ENCODE measurements around the gene MVK. TPM values are rescaled to one million over a fixed set of nuclear protein-coding genes. Genes with fewer than 3 reads are reported as not detected.

MVK gene
- total RNA-seq, 1 experiment from 2014 or later: 28.9 TPM

GRCh38 chr12:109645194-109645593 lies 71.6 kb downstream of the MVK start:
- Mint-ChIP-seq H3K27ac (ENCODE audit: unreplicated experiment) (no peak overlapping the region), H3K4me3 (ENCODE audit: unreplicated experiment) (no peak overlapping the region), H3K4me1 (ENCODE audit: low read depth, unreplicated experiment) (peaks cover 19% of the 10 kb centered on the region), H3K36me3 (ENCODE audit: insufficient read depth, unreplicated experiment) (no peaks in the 10 kb centered on the region), H3K9me3 (ENCODE audit: unreplicated experiment) (no peaks in the 10 kb centered on the region), H3K27me3 (ENCODE audit: insufficient read depth, unreplicated experiment) (no peaks in the 10 kb centered on the region)
- POLR2A ChIA-PET: no interaction called here
- no peak for DNase-seq
- intact Hi-C loops (cut with micrococcal nuclease; ENCODE audit: unreplicated experiment): loop anchor here (5.0 kb wide), 1 partner anchor 38 kb away; no protein-coding TSS in a partner anchor
- BruUV-seq (replicated peaks): no TSS peak
- Histone ChIP-seq H3K4me3 (ENCODE audit: low read depth, low read length) (no peak overlapping the region), H3K27me3 (replicated peaks; ENCODE audit: control insufficient read depth, insufficient read depth, low read length) (no peaks in the 10 kb centered on the region), H3K36me3 (ENCODE audit: control insufficient read depth, insufficient read depth, low read length) (no peaks in the 10 kb centered on the region), H3K4me1 (peaks cover 43% of the 10 kb centered on the region), H3K9me3 (no peaks in the 10 kb centered on the region)
- TF ChIP-seq, protein P1, sequence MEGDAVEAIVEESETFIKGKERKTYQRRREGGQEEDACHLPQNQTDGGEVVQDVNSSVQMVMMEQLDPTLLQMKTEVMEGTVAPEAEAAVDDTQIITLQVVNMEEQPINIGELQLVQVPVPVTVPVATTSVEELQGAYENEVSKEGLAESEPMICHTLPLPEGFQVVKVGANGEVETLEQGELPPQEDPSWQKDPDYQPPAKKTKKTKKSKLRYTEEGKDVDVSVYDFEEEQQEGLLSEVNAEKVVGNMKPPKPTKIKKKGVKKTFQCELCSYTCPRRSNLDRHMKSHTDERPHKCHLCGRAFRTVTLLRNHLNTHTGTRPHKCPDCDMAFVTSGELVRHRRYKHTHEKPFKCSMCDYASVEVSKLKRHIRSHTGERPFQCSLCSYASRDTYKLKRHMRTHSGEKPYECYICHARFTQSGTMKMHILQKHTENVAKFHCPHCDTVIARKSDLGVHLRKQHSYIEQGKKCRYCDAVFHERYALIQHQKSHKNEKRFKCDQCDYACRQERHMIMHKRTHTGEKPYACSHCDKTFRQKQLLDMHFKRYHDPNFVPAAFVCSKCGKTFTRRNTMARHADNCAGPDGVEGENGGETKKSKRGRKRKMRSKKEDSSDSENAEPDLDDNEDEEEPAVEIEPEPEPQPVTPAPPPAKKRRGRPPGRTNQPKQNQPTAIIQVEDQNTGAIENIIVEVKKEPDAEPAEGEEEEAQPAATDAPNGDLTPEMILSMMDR (IDR thresholded peaks at IDR 0.05; ENCODE audit: insufficient read depth in 1 of 2, low read depth in 1 of 2, low read length in 1 of 2, severe bottlenecking in 1 of 2, unreplicated experiment in 1 of 2): no peak
- CTCF ChIA-PET: no interaction called here

DNA sequence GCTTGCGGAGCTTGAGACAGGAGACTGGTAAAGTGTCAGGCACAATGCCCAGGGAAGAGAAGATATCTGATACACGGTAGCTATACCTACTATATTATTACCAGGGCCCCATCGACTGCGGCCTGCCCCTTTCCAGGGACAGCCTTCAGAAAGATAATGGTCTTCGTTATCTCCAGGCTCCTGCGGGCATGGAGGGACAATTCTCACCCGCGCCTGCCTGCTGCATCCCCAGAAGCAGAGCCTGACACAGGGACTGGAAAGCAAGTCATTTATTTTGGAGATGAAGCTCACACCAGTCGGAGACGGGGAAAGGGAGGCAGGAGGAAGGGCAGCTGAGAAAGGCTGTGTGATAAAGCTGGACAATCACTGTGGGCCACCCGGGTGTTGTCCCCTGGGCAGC lies 72.1 kb downstream of the MVK start:
- TF ChIP-seq, protein P1 (IDR thresholded peaks at IDR 0.05; ENCODE audit: insufficient read depth in 1 of 2, low read depth in 1 of 2, low read length in 1 of 2, severe bottlenecking in 1 of 2, unreplicated experiment in 1 of 2): no peak
- no peaks in the 10 kb centered on the region for H3K27me3 ChIP-seq (replicated peaks; ENCODE audit: control insufficient read depth, insufficient read depth, low read length)
- Mint-ChIP-seq H3K4me3 (ENCODE audit: unreplicated experiment) (no peak overlapping the region), H3K27ac (ENCODE audit: unreplicated experiment) (no peak overlapping the region), H3K27me3 (ENCODE audit: insufficient read depth, unreplicated experiment) (no peaks in the 10 kb centered on the region), H3K36me3 (ENCODE audit: insufficient read depth, unreplicated experiment) (no peaks in the 10 kb centered on the region), H3K4me1 (ENCODE audit: low read depth, unreplicated experiment) (peaks cover 19% of the 10 kb centered on the region), H3K9me3 (ENCODE audit: unreplicated experiment) (no peaks in the 10 kb centered on the region)
- no peaks in the 10 kb centered on the region for H3K36me3 ChIP-seq (ENCODE audit: control insufficient read depth, insufficient read depth, low read length)
- BruUV-seq (replicated peaks): no TSS peak
- no peak overlapping the region for H3K4me3 ChIP-seq (ENCODE audit: low read depth, low read length)
- H3K4me1 ChIP-seq: peaks cover 49% of the 10 kb centered on the region
- no peaks in the 10 kb centered on the region for H3K9me3 ChIP-seq
- POLR2A ChIA-PET: no interaction called here
- CTCF ChIA-PET: no interaction called here
- no peak for DNase-seq
- intact Hi-C loops (cut with micrococcal nuclease; ENCODE audit: unreplicated experiment): loop anchor here (5.0 kb wide), 1 partner anchor 38 kb away; no protein-coding TSS in a partner anchor

Other genes starting within 250 kb of the MVK start
- gene MYO1H, start 225.9 kb upstream of the MVK start, total RNA-seq (2022): 0.18 TPM in 1 of 2 replicates, not detected in the other
- gene KCTD10, start 96.5 kb upstream of the MVK start, total RNA-seq (2022): 40.2 and 41.5 TPM in 2 replicates
- 38.4 and 40.2 TPM in 2 replicates for gene UBE3B, start 96.2 kb upstream of the MVK start, total RNA-seq (2022)
- 42.3 and 48.9 TPM in 2 replicates for gene MMAB, start 290 bp upstream of the MVK start, total RNA-seq (2022)
- gene FAM222A, start 140.0 kb downstream of the MVK start, total RNA-seq (2022): 17.4 and 18.0 TPM in 2 replicates

All from Caco-2 (cell line).